WTC11 (cell line): Measurements from ENCODE around the gene ARMC9.

Source experiments
- ARID4B ChIP-seq: sonication (generic); formaldehyde crosslinking; IDR thresholded peaks from 2 replicates; pipeline ENCODE4 v1.8.0; 2023; ENCODE audit warnings: missing genetic modification reagents, mild to moderate bottlenecking, borderline replicate concordance
- MLX ChIP-seq: sonication (generic); formaldehyde crosslinking; IDR thresholded peaks from 2 replicates; pipeline ENCODE4 v1.8.1; 2023; ENCODE audit warnings: mild to moderate bottlenecking, missing genetic modification reagents, moderate library complexity
- NR2C2 ChIP-seq: sonication (generic); formaldehyde crosslinking; IDR thresholded peaks from 2 replicates; pipeline ENCODE4 v1.8.0; 2022; ENCODE audit warnings: mild to moderate bottlenecking, missing genetic modification reagents
- ZNF138 ChIP-seq: sonication (generic); formaldehyde crosslinking; conservative IDR thresholded peaks from 2 replicates; pipeline ENCODE4 v1.8.1; 2022; ENCODE audit warnings: mild to moderate bottlenecking, moderate library complexity, missing genetic modification reagents
- ZNF263 ChIP-seq: sonication (generic); formaldehyde crosslinking; IDR thresholded peaks from 2 replicates; pipeline ENCODE4 v1.8.1; 2022; ENCODE audit warnings: low read depth, mild to moderate bottlenecking, moderate library complexity, missing genetic modification reagents

GRCh38 chr2:231396058-231396821 lies 197.8 kb downstream of the ARMC9 start:
- TF ChIP-seq ZNF138 (CRISPR knock-in tag) (no peak), ZNF263 (CRISPR knock-in tag) (no peak), ARID4B (CRISPR knock-in tag) (no peak), MLX (CRISPR knock-in tag) (no peak), NR2C2 (CRISPR knock-in tag) (no peak)
